Panc1 (cell line): ENCODE measurements around the gene TPRG1L. TPM values are rescaled to one million over a fixed set of nuclear protein-coding genes. Genes with fewer than 3 reads are reported as not detected.

Experiments used
- ATAC-seq: fragments of 200-7000 bp; cut with Tn5 transposase; 2 replicates; pipeline ENCODE4 v1.9.1; 2020; ENCODE audit warnings: mild to moderate bottlenecking, moderate library complexity
- BruUV-seq: library from RNA; stranded (reverse); fragments of 400-500 nt; replicated peaks from 2 replicates; lab custom pipeline; 2021; lab: Mats Ljungman, UMichigan
- CTCF ChIA-PET: fragments of 300-600 bp; sonication (Branson Sonifier 250); formaldehyde crosslinking; loops from one replicate; lab custom pipeline; 2022; ENCODE audit warnings: antibody characterized with exemption; lab: Charles Lee
- POLR2A ChIA-PET: fragments of 300-600 bp; sonication (Branson Sonifier 250); formaldehyde crosslinking; loops from one replicate; lab custom pipeline; 2022; ENCODE audit warnings: antibody characterized with exemption; lab: Charles Lee
- DNase-seq: peaks from one replicate; pipeline ENCODE4 v3.0.0-alpha.2; 2010; ENCODE audit warnings: low read depth, low spot score
- H3K27ac ChIP-seq: 2 replicates; pipeline ENCODE4 v1.5.1; 2011; ENCODE audit warnings: mild to moderate bottlenecking, low read length, inconsistent platforms
- H3K27me3 ChIP-seq: fragments of 200-500 bp; sonication (Bioruptor generic); 2 replicates; pipeline ENCODE4 v1.6.0; 2014; ENCODE audit warnings: low read length, inconsistent platforms; ENCODE audit not compliant: control insufficient read depth, insufficient read depth
- H3K36me3 ChIP-seq: fragments of 200-500 bp; sonication (Bioruptor generic); 2 replicates; pipeline ENCODE4 v1.5.1; 2014; ENCODE audit warnings: inconsistent platforms, mild to moderate bottlenecking, low read length, moderate library complexity; ENCODE audit not compliant: control insufficient read depth, insufficient read depth
- H3K4me1 ChIP-seq: 2 replicates; pipeline ENCODE4 v1.5.1; 2011; ENCODE audit warnings: inconsistent platforms, mild to moderate bottlenecking, low read length, moderate library complexity; ENCODE audit not compliant: control insufficient read depth, insufficient read depth
- H3K4me3 ChIP-seq, 2 experiments: 2 replicates each; pipeline ENCODE4 v1.5.1; 2011 to 2012; ENCODE audit warnings: low read depth in 2 of 2, low read length in 2 of 2, mild to moderate bottlenecking in 2 of 2, inconsistent platforms in 1 of 2, moderate library complexity in 1 of 2
- H3K9me3 ChIP-seq: fragments of 200-500 bp; sonication (Bioruptor generic); 2 replicates; pipeline ENCODE4 v1.5.1; 2014; ENCODE audit warnings: low read depth, mild to moderate bottlenecking, inconsistent platforms, low read length, moderate library complexity; ENCODE audit not compliant: control insufficient read depth, insufficient read depth
- POLR2AphosphoS5 ChIP-seq: IDR thresholded peaks from 2 replicates; pipeline ENCODE4 v1.6.1; 2012; ENCODE audit warnings: mild to moderate bottlenecking, low read depth, low read length, moderate library complexity
- SIN3A ChIP-seq: IDR thresholded peaks from 2 replicates; pipeline ENCODE4 v1.6.1; 2012; ENCODE audit warnings: low read depth, mild to moderate bottlenecking, low read length, moderate library complexity, borderline replicate concordance; ENCODE audit not compliant: insufficient read depth
- TCF7L2 ChIP-seq: IDR thresholded peaks from 2 replicates; pipeline ENCODE4 v1.6.1; 2011; ENCODE audit warnings: mild to moderate bottlenecking, low read depth, low read length, inconsistent platforms
- in situ Hi-C: cut with HindIII; loops from 2 replicates; pipeline ENCODE4 v1.10.0; 2016; ENCODE audit warnings: low sequenced_read_pairs, low pct_unique_long_range_greater_than_20kb
- intact Hi-C: fragments of 100-400 bp; cut with micrococcal nuclease; formaldehyde crosslinking; loops from one replicate; pipeline ENCODE4 v1.10.0; 2022; ENCODE audit not compliant: unreplicated experiment
- total RNA-seq: library from RNA; stranded (reverse); gene quantifications from one replicate; pipeline ENCODE4 v1.2.1, GENCODE V29; 2021; ENCODE audit not compliant: unreplicated experiment
- TF ChIP-seq, protein P1 (sequence below): fragments of 450-650 bp; IDR thresholded peaks from 2 replicates; pipeline ENCODE4 v1.5.1; 2017; ENCODE audit warnings: mild to moderate bottlenecking
- TF ChIP-seq, protein P2 (sequence below), 2 experiments: IDR thresholded peaks; 2 replicates each; pipeline ENCODE4 v1.6.1; 2011 to 2012; ENCODE audit warnings: low read depth in 2 of 2, control low read depth in 1 of 2, low read length in 1 of 2, mild to moderate bottlenecking in 1 of 2, moderate library complexity in 1 of 2; ENCODE audit not compliant: insufficient read depth in 1 of 2

The TPRG1L gene
- total RNA-seq, 1 experiment from 2014 or later = 57.5 TPM

DNA sequence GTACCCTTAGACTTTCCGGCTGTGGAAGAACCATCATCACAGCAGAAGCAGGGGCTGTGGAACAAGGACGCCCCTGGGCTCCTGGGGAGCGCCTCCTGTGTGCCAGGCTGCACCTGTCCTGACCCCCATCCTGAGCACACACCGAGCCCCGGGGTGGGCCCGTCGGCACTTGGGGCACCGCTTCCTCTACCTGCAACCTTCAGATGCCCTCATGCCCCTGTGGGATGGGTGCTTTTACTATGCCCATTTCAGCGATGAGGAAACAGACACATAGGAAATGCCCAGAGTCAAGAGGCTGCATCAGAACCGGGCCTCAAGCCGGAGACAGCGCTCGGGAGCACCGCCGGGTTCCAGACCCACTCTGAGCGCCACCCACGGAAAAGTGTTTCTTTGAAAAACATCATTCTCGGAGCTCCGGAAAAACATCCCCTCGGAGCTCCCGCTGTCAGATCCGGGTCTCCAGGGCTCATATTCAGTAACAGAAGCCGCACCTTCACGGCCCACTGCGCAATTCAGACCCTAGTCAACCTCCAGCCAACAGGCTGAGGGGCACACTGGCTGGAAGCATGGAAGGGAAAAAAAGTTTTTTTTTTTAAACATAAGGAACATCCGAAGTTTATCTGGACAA is 8.0 kb downstream of the TPRG1L start:
- no peaks in the 10 kb centered on the region for H3K27me3 ChIP-seq
- in situ Hi-C loops = no loop called here
- POLR2A ChIA-PET = no interaction called here

DNA sequence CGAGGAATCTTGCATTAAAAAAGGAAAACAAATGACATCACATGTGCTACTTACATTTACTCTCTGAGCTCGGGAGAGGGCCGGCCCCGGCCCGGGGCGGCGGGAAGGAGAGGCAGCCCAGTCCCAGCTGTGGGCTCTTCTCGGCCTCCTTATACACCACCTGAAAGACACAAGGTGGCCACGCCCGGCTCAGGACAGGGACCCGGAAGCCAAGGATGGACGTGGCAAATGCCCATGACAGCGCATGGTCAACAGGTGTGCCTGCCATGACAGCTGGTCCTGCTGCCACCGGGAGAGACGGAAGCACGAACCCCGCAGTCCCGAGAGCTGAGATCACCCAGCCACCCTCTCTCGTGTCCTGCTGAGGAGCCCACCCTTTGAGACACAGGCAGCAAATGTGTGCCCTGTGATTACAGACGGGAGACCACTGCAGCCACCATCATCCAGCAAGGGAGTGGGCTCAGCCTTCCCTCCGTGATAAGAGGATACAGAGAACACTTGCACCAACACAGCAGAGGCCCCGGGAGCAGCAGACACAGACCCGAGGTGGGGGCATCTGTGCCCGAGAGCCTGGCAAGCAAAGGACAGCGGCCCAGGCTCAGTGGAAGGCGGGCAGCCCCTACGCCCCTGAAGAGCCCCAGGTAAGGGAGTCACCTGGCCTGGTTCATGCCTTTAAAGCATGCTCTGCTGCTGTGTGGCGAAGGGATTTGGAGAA is 8.7 kb downstream of the TPRG1L start:
- intact Hi-C loops = no loop called here
- no TSS peak for BruUV-seq

More for the DNA sequence above, 8.0 kb downstream of the TPRG1L start:
- Histone ChIP-seq H3K4me1 (no peaks in the 10 kb centered on the region), H3K4me3 (no peak overlapping the region), H3K9me3 (no peaks in the 10 kb centered on the region), H3K36me3 (peaks cover 5% of the 10 kb centered on the region), H3K27ac (no peak overlapping the region)
- TF ChIP-seq POLR2AphosphoS5 (no peak), SIN3A (no peak), TCF7L2 (no peak)
- TF ChIP-seq, protein P1, sequence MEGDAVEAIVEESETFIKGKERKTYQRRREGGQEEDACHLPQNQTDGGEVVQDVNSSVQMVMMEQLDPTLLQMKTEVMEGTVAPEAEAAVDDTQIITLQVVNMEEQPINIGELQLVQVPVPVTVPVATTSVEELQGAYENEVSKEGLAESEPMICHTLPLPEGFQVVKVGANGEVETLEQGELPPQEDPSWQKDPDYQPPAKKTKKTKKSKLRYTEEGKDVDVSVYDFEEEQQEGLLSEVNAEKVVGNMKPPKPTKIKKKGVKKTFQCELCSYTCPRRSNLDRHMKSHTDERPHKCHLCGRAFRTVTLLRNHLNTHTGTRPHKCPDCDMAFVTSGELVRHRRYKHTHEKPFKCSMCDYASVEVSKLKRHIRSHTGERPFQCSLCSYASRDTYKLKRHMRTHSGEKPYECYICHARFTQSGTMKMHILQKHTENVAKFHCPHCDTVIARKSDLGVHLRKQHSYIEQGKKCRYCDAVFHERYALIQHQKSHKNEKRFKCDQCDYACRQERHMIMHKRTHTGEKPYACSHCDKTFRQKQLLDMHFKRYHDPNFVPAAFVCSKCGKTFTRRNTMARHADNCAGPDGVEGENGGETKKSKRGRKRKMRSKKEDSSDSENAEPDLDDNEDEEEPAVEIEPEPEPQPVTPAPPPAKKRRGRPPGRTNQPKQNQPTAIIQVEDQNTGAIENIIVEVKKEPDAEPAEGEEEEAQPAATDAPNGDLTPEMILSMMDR = no peak
- no peak for ATAC-seq
- BruUV-seq = no TSS peak
- intact Hi-C loops = no loop called here
- CTCF ChIA-PET = interaction anchor here (0.6 kb wide), 1 partner anchor 201 kb away, joined by 6 read pairs; no protein-coding TSS in a partner anchor
- DNase-seq = no peak

More for the DNA sequence above, 8.7 kb downstream of the TPRG1L start:
- no peak overlapping the region for H3K4me3 ChIP-seq
- POLR2A ChIA-PET = no interaction called here
- H3K27me3 ChIP-seq = no peaks in the 10 kb centered on the region
- TF ChIP-seq, protein P2, sequence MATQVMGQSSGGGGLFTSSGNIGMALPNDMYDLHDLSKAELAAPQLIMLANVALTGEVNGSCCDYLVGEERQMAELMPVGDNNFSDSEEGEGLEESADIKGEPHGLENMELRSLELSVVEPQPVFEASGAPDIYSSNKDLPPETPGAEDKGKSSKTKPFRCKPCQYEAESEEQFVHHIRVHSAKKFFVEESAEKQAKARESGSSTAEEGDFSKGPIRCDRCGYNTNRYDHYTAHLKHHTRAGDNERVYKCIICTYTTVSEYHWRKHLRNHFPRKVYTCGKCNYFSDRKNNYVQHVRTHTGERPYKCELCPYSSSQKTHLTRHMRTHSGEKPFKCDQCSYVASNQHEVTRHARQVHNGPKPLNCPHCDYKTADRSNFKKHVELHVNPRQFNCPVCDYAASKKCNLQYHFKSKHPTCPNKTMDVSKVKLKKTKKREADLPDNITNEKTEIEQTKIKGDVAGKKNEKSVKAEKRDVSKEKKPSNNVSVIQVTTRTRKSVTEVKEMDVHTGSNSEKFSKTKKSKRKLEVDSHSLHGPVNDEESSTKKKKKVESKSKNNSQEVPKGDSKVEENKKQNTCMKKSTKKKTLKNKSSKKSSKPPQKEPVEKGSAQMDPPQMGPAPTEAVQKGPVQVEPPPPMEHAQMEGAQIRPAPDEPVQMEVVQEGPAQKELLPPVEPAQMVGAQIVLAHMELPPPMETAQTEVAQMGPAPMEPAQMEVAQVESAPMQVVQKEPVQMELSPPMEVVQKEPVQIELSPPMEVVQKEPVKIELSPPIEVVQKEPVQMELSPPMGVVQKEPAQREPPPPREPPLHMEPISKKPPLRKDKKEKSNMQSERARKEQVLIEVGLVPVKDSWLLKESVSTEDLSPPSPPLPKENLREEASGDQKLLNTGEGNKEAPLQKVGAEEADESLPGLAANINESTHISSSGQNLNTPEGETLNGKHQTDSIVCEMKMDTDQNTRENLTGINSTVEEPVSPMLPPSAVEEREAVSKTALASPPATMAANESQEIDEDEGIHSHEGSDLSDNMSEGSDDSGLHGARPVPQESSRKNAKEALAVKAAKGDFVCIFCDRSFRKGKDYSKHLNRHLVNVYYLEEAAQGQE (IDR thresholded peaks at IDR 0.05; ENCODE audit: insufficient read depth in 1 of 2, low read depth in 2 of 2, low read length in 1 of 2) = no peak
- TF ChIP-seq SIN3A = no peak
- no peak for TF ChIP-seq TCF7L2
- H3K4me1 ChIP-seq = no peaks in the 10 kb centered on the region
- no peak overlapping the region for H3K27ac ChIP-seq
- in situ Hi-C loops = no loop called here
- H3K9me3 ChIP-seq = no peaks in the 10 kb centered on the region
- DNase-seq (no peak), ATAC-seq (no peak)
- H3K36me3 ChIP-seq = peaks cover 4% of the 10 kb centered on the region
- CTCF ChIA-PET = no interaction called here
